ENCODE data around the gene CBX1.

- TF ChIP-seq CTCF (IDR thresholded peaks at IDR 0.05) (no peak), POLR2A (IDR thresholded peaks at IDR 0.05) (peak in 1 of 2 donors; percentile 62)
These were observed 53.4 kb downstream of the CBX1 start, which contains the start of gene NFE2L1 for GRCh38 chr17:48047741-48048383.

All from suprapubic skin (tissue), 3 donors.